Measurements from ENCODE around the gene COL18A1. TPM values are rescaled to one million over a fixed set of nuclear protein-coding genes. Genes with fewer than 3 reads are reported as not detected.

COL18A1 gene
- total RNA-seq, 4 donors from 2014 or later: 16.4 to 42.2 (median 20.7) TPM

DNA sequence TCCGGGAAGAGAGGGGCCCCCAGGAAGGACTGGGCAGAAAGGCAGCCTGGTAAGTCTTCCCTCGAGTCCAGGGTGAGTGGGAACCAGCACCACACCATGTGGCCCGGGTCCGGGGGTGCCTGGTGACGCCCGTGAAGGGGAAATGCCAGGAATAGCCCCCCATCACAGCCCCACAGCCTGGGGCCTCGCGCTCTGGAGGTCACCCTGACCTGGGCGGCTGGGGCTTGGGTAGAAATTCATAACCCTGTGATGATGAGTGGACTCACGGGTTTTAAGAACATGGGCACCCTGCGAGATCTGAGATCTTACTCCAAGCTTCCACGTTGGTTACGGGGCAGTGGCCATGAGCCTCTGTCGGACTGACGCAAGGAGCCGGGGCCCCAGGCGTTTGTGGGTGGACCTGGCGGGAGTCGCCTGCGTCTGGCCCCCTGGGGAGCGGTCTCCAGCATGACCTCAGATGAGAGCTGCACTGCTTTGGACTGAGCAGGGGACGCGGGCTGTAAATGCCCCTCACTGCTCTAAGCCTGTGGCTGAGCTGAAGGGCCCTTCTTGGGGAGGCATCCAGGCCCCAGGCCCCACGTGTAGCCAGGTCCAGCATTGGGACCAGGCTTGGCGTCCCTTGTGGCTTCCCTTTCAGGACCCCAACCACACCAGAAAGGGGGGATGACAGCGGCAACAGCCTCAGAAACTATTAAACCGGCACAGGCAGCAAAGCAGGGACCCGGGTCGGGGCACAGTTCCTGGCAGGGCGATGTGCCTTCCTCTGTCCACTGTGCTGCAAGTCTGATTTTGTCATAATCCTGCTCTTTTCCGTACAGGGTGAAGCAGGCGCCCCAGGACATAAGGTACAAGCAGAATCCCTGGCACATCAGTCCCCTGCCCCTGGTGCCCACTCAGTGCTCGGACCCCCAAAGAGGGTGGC, 77.3 kb downstream of the COL18A1 start:
- no peak for ATAC-seq
- Histone ChIP-seq H3K36me3 (no peaks in the 10 kb centered on the region), H3K9me3 (no peaks in the 10 kb centered on the region), H3K27me3 (no peaks in the 10 kb centered on the region), H3K4me1 (no peaks in the 10 kb centered on the region), H3K27ac (no peak overlapping the region), H3K4me3 (no peak overlapping the region)
- intact Hi-C loops (cut with DNase I; ENCODE audit: low total_unique reads): no loop called here
- TF ChIP-seq POLR2A (IDR thresholded peaks at IDR 0.05): no peak
- TF ChIP-seq, protein P1, sequence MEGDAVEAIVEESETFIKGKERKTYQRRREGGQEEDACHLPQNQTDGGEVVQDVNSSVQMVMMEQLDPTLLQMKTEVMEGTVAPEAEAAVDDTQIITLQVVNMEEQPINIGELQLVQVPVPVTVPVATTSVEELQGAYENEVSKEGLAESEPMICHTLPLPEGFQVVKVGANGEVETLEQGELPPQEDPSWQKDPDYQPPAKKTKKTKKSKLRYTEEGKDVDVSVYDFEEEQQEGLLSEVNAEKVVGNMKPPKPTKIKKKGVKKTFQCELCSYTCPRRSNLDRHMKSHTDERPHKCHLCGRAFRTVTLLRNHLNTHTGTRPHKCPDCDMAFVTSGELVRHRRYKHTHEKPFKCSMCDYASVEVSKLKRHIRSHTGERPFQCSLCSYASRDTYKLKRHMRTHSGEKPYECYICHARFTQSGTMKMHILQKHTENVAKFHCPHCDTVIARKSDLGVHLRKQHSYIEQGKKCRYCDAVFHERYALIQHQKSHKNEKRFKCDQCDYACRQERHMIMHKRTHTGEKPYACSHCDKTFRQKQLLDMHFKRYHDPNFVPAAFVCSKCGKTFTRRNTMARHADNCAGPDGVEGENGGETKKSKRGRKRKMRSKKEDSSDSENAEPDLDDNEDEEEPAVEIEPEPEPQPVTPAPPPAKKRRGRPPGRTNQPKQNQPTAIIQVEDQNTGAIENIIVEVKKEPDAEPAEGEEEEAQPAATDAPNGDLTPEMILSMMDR (IDR thresholded peaks at IDR 0.05 in 4 of 5, conservative IDR thresholded peaks at IDR 0.05 in 1 of 5): no peak
- DNase-seq: no peak
- in situ Hi-C loops (cut with MboI; ENCODE audit: low sequenced_read_pairs in 4 of 4): no loop called here

DNA sequence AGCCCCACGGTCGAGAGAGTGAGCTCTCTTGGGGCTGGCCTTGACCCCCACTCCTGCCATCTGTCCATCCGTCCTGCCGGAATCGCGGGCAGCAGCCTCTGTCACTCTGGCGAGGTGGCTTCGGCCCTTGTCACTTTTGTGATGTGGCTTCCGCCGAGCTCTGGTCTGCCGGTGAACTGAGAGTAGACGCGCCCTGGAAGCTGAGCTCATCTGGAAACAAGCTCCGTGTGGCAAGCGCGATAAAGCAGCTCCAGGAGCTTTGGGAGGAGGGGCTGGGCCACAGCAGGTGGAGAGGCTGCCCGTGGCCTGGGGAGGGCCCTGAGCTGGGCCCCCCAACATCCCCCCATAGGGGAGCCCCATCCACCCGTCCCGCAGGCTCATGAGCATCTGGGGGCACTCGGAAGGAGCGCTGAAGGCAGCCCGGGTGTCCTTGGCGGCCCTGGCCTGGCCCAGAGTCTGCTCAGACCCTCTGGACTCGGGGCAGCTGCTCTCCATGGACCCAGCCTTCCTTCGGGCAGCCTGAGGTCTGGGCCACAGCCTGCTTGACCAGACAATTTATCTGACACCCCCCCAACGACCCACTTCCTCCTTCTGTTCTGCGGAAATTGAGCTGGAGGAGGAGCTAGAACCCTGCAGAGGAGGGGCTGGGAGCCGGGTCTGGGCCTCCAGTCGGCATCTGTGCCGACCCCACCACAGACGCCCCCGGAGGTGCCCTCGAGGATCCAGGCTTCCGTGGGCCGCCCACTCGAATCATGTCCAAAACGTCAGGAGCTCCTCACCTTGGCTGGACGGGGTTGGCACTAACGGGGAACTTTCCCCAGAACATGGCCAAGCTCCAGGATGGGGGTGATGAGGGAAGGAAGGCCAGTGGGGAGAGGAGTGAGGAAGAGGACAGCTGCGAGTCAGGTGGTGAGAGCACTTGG, 78.2 kb downstream of the COL18A1 start:
- ATAC-seq: no peak
- no peak overlapping the region for H3K27ac ChIP-seq

DNA sequence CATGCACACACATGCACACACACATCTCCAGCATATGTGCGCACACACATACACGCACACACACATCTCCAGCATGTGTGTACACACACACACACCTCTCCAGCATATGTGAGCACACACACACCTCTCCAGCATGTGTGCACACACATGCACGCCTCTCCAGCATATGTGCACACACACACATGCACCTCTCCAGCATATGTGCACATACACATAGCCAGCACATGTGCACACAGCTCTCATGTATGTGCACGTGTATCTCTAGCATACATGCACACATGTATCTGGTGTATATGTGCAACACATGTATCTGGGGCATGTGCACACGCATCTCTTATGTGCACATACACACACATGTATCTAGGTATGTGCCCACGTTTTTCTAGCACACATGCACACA, 79.4 kb downstream of the COL18A1 start:
- DNase-seq: no peak
- no peaks in the 10 kb centered on the region for H3K36me3 ChIP-seq
- no peaks in the 10 kb centered on the region for H3K9me3 ChIP-seq
- H3K27me3 ChIP-seq: no peaks in the 10 kb centered on the region
- H3K4me1 ChIP-seq: no peaks in the 10 kb centered on the region
- no peak overlapping the region for H3K4me3 ChIP-seq
- in situ Hi-C loops (cut with MboI; ENCODE audit: low sequenced_read_pairs in 4 of 4) (no loop called here), intact Hi-C loops (cut with DNase I; ENCODE audit: low total_unique reads) (no loop called here)
- no peak for ATAC-seq
- TF ChIP-seq, protein P1 (IDR thresholded peaks at IDR 0.05 in 4 of 5, conservative IDR thresholded peaks at IDR 0.05 in 1 of 5): no peak
- no peak for TF ChIP-seq POLR2A (IDR thresholded peaks at IDR 0.05)
- no peak overlapping the region for H3K27ac ChIP-seq

More for the DNA sequence above, 78.2 kb downstream of the COL18A1 start:
- no peaks in the 10 kb centered on the region for H3K27me3 ChIP-seq
- TF ChIP-seq, protein P1 (IDR thresholded peaks at IDR 0.05 in 4 of 5, conservative IDR thresholded peaks at IDR 0.05 in 1 of 5): no peak
- no peak for TF ChIP-seq POLR2A (IDR thresholded peaks at IDR 0.05)
- in situ Hi-C loops (cut with MboI; ENCODE audit: low sequenced_read_pairs in 4 of 4) (no loop called here), intact Hi-C loops (cut with DNase I; ENCODE audit: low total_unique reads) (no loop called here)
- no peak for DNase-seq
- H3K4me3 ChIP-seq: no peak overlapping the region
- no peaks in the 10 kb centered on the region for H3K9me3 ChIP-seq
- H3K36me3 ChIP-seq: no peaks in the 10 kb centered on the region
- H3K4me1 ChIP-seq: no peaks in the 10 kb centered on the region

DNA sequence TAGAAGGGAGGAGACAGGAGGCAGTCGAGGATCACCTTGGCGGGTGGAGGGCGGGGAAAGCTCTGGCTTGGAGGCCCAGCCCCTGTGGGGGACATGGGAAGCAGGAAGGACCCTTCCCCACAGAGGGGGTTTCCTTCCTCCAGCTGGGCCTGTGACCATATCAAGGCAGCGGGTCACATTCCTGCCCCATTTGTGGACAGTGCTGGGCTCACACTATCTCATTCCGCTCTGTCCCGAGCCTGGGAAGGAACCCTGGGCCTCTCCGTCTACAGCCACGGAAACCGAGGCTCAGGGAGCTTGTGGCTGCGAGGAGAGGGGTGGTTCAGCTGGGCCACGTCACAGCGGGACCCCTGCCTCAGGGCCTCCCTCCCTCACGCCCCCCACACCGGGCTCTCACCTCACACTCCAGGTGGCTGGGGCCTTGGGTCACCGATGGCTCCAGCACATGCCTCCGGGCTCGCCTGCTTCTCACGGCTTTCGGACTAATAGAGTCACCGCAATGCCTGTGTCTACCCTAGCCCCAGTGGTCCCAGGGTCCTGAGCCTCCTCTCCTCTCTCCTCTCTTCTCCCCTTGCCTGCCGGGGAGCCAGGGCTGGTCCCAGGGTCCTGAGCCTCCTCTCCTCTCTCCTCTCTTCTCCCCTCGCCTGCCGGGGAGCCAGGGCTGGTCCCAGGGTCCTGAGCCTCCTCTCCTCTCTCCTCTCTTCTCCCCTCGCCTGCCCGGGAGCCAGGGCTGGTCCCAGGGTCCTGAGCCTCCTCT, 80.9 kb downstream of the COL18A1 start:
- H3K27ac ChIP-seq: no peak overlapping the region
- ATAC-seq (no peak), DNase-seq (no peak)
- intact Hi-C loops (cut with DNase I; ENCODE audit: low total_unique reads) (no loop called here), in situ Hi-C loops (cut with MboI; ENCODE audit: low sequenced_read_pairs in 4 of 4) (no loop called here)
- H3K4me3 ChIP-seq: no peak overlapping the region
- no peaks in the 10 kb centered on the region for H3K36me3 ChIP-seq
- TF ChIP-seq POLR2A (IDR thresholded peaks at IDR 0.05): no peak
- TF ChIP-seq, protein P1 (IDR thresholded peaks at IDR 0.05 in 4 of 5, conservative IDR thresholded peaks at IDR 0.05 in 1 of 5): no peak
- no peaks in the 10 kb centered on the region for H3K4me1 ChIP-seq
- H3K27me3 ChIP-seq: no peaks in the 10 kb centered on the region
- no peaks in the 10 kb centered on the region for H3K9me3 ChIP-seq
